OCI-LY7 (cell line): ENCODE measurements around the gene KRTAP10-3. TPM values are rescaled to one million over a fixed set of nuclear protein-coding genes. Genes with fewer than 3 reads are reported as not detected.

Source experiments
- BruUV-seq: library from RNA; stranded (reverse); fragments of 400-500 nt; replicated peaks from 2 replicates; lab custom pipeline; 2021; lab: Mats Ljungman, UMichigan
- CTCF ChIA-PET: fragments of 300-600 bp; sonication (Branson Sonifier 250); formaldehyde crosslinking; loops from one replicate; lab custom pipeline; 2022; ENCODE audit warnings: antibody characterized with exemption; ENCODE audit not compliant: unreplicated experiment; lab: Charles Lee
- POLR2A ChIA-PET: fragments of 300-600 bp; sonication (Branson Sonifier 250); formaldehyde crosslinking; loops from one replicate; lab custom pipeline; 2022; ENCODE audit warnings: antibody characterized with exemption; lab: Charles Lee
- DNase-seq: peaks from one replicate; pipeline ENCODE4 v3.0.0-alpha.2; 2015; ENCODE audit warnings: low spot score
- H2AFZ ChIP-seq: fragments of 200-600 bp; sonication (generic), shearing (Covaris generic); 2 replicates; pipeline ENCODE4 v1.6.1; 2014; ENCODE audit warnings: mild to moderate bottlenecking, antibody characterized with exemption, low read length, moderate library complexity
- H3K27ac ChIP-seq: fragments of 200-600 bp; sonication (generic); 2 replicates; pipeline ENCODE4 v1.5.1; 2014; ENCODE audit warnings: mixed run types, low read depth, mild to moderate bottlenecking, moderate library complexity, low read length, inconsistent platforms; ENCODE audit not compliant: poor library complexity, severe bottlenecking
- H3K36me3 ChIP-seq: fragments of 200-600 bp; sonication (generic); 2 replicates; pipeline ENCODE4 v1.6.1; 2014; ENCODE audit warnings: mild to moderate bottlenecking, antibody characterized with exemption, low read length, moderate library complexity, mixed read lengths; ENCODE audit not compliant: insufficient read depth
- H3K4me1 ChIP-seq: fragments of 200-600 bp; sonication (generic); 2 replicates; pipeline ENCODE4 v1.5.1; 2014; ENCODE audit warnings: mild to moderate bottlenecking, low read length; ENCODE audit not compliant: insufficient read depth, poor library complexity, severe bottlenecking
- H3K4me2 ChIP-seq: fragments of 200-600 bp; sonication (generic); 2 replicates; pipeline ENCODE4 v1.6.1; 2014; ENCODE audit warnings: mild to moderate bottlenecking, low read length
- H3K4me3 ChIP-seq: fragments of 200-600 bp; sonication (generic); 2 replicates; pipeline ENCODE4 v1.5.1; 2014; ENCODE audit warnings: mild to moderate bottlenecking, low read depth, low read length; ENCODE audit not compliant: poor library complexity, severe bottlenecking
- H3K79me2 ChIP-seq: fragments of 200-600 bp; sonication (generic); 2 replicates; pipeline ENCODE4 v1.6.1; 2016; ENCODE audit warnings: low read depth, mild to moderate bottlenecking, low read length, moderate library complexity, mixed read lengths; ENCODE audit not compliant: insufficient read depth
- H3K9me2 ChIP-seq: fragments of 200-600 bp; sonication (generic); 2 replicates; pipeline ENCODE4 v1.6.1; 2016; ENCODE audit warnings: mild to moderate bottlenecking, low read length, mixed read lengths; ENCODE audit not compliant: insufficient read depth
- H3K9me3 ChIP-seq: fragments of 200-600 bp; sonication (generic); 2 replicates; pipeline ENCODE4 v1.6.1; 2014; ENCODE audit warnings: mild to moderate bottlenecking, mixed run types, low read length, mixed read lengths
- H4K20me1 ChIP-seq: fragments of 200-600 bp; sonication (generic); 2 replicates; pipeline ENCODE4 v1.6.1; 2014; ENCODE audit warnings: mild to moderate bottlenecking, antibody characterized with exemption, low read length, moderate library complexity, mixed read lengths; ENCODE audit not compliant: insufficient read depth
- EZH2phosphoT487 ChIP-seq: fragments of 200-600 bp; sonication (generic); IDR thresholded peaks from 2 replicates; pipeline ENCODE4 v1.6.1; 2018; ENCODE audit warnings: low read depth, borderline replicate concordance, mild to moderate bottlenecking, mixed run types, antibody characterized with exemption, low read length, moderate library complexity, mixed read lengths
- intact Hi-C: fragments of 100-400 bp; cut with micrococcal nuclease; formaldehyde crosslinking; loops from one replicate; pipeline ENCODE4 v1.10.0; 2022; ENCODE audit not compliant: unreplicated experiment
- total RNA-seq, 2 experiments: library from RNA; depleted of rRNA in 1 of 2; stranded (reverse); fragments of >200 nt in 1 of 2; shearing (Covaris generic) in 1 of 2; gene quantifications; 2 replicates each; pipeline ENCODE4 v1.2.3, GENCODE V29; 2014 to 2022
- TF ChIP-seq, protein P1 (sequence below): fragments of 200-600 bp; sonication (generic); conservative IDR thresholded peaks from 2 replicates; pipeline ENCODE4 v1.5.1; 2014; ENCODE audit warnings: mild to moderate bottlenecking, antibody characterized with exemption, low read length, moderate library complexity, mixed read lengths

Gene KRTAP10-3
- total RNA-seq, 2 experiments from 2014 or later: not detected

DNA sequence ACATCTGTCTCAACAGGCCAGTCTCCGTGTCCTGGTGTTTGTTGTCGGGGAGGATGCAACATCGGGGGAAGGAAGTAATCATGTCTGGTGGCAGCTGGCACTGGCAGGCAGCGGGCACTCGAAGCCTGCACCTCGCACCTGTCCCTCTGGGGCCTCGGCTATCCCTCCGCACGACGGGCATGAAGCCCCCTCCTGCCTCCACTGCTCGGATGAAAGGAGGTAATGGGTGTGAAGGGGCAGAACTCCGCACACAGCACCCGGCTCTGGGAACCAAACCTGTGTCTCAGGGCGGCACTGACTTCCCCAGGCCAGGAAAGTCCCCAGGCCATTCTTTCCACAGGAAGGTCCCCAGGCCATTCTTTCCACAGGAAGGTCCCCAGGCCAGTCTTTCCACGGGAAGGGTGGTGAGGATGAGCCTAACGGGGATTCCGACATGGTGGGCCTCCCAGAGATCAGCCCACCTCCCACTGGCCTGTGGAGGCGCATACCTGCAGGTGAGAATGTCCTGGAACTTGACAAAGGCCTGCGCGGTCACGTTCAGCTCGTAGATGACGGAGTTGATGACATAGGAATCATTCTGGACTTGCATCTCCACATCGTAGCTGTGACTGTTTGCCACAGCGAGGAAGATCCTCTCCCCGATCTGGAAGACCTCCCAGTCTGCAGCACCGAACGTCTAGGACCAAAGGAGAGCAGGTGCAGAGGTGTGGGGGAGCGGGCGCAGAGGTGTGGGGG lies 49.7 kb downstream of the KRTAP10-3 start:
- Histone ChIP-seq H3K9me3 (no peaks in the 10 kb centered on the region), H2AFZ (no peak overlapping the region), H3K4me2 (no peak overlapping the region), H3K9me2 (no peaks in the 10 kb centered on the region), H3K27ac (no peak overlapping the region), H3K36me3 (no peaks in the 10 kb centered on the region), H3K4me1 (no peaks in the 10 kb centered on the region), H3K4me3 (no peak overlapping the region), H4K20me1 (no peaks in the 10 kb centered on the region), H3K79me2 (no peaks in the 10 kb centered on the region)
- BruUV-seq: no TSS peak
- TF ChIP-seq, protein P1, sequence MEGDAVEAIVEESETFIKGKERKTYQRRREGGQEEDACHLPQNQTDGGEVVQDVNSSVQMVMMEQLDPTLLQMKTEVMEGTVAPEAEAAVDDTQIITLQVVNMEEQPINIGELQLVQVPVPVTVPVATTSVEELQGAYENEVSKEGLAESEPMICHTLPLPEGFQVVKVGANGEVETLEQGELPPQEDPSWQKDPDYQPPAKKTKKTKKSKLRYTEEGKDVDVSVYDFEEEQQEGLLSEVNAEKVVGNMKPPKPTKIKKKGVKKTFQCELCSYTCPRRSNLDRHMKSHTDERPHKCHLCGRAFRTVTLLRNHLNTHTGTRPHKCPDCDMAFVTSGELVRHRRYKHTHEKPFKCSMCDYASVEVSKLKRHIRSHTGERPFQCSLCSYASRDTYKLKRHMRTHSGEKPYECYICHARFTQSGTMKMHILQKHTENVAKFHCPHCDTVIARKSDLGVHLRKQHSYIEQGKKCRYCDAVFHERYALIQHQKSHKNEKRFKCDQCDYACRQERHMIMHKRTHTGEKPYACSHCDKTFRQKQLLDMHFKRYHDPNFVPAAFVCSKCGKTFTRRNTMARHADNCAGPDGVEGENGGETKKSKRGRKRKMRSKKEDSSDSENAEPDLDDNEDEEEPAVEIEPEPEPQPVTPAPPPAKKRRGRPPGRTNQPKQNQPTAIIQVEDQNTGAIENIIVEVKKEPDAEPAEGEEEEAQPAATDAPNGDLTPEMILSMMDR: no peak
- no peak for TF ChIP-seq EZH2phosphoT487
- intact Hi-C loops: no loop called here
- ChIA-PET POLR2A (no interaction called here), CTCF (no interaction called here)
- no peak for DNase-seq

DNA sequence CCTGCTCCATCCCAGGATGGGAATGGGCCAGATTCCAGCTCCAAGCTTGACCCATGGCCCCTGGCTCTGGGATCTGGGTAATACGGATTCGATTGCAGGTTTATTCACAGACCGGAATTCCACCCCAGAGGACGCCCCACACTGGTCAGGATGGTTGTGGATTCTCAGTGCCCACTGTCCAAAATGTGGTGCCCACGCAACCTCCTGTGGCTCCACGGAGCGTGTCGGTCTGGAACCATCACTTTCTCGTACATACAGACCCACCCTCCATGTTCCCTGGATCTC lies 50.2 kb downstream of the KRTAP10-3 start:
- CTCF ChIA-PET: no interaction called here
- Histone ChIP-seq H3K9me2 (no peaks in the 10 kb centered on the region), H3K79me2 (no peaks in the 10 kb centered on the region), H3K4me3 (no peak overlapping the region), H3K27ac (no peak overlapping the region), H3K4me2 (no peak overlapping the region), H3K4me1 (no peaks in the 10 kb centered on the region), H2AFZ (no peak overlapping the region), H3K9me3 (no peaks in the 10 kb centered on the region), H4K20me1 (no peaks in the 10 kb centered on the region), H3K36me3 (no peaks in the 10 kb centered on the region)
- BruUV-seq: no TSS peak
- intact Hi-C loops: no loop called here
- no peak for TF ChIP-seq EZH2phosphoT487
- TF ChIP-seq, protein P1: no peak
- no peak for DNase-seq
- POLR2A ChIA-PET: no interaction called here

Other genes with a start within 250 kb of the KRTAP10-3 start
- gene CFAP410, start 219.4 kb downstream of the KRTAP10-3 start, total RNA-seq (2014; rRNA removed; shearing (Covaris generic)): 11.9 and 20.6 TPM in 2 replicates
- gene CFAP410, start 219.4 kb downstream of the KRTAP10-3 start, total RNA-seq (2022): 15.0 and 15.1 TPM in 2 replicates
- gene TRPM2, start 205.2 kb downstream of the KRTAP10-3 start, total RNA-seq (2014; rRNA removed; shearing (Covaris generic)): 1.8 and 2.8 TPM in 2 replicates
- gene TRPM2, start 205.2 kb downstream of the KRTAP10-3 start, total RNA-seq (2022): 3.8 and 7.1 TPM in 2 replicates
- not detected in 2 replicates for gene LRRC3, start 103.3 kb downstream of the KRTAP10-3 start, total RNA-seq (2014; rRNA removed; shearing (Covaris generic))
- not detected in 2 replicates for gene LRRC3, start 103.3 kb downstream of the KRTAP10-3 start, total RNA-seq (2022)
- gene KRTAP10-1, start 18.6 kb downstream of the KRTAP10-3 start, total RNA-seq (2014; rRNA removed; shearing (Covaris generic)): 0.13 TPM in 1 of 2 replicates, not detected in the other
- not detected in 2 replicates for gene KRTAP10-1, start 18.6 kb downstream of the KRTAP10-3 start, total RNA-seq (2022)
- gene KRTAP10-2, start 7.3 kb downstream of the KRTAP10-3 start, total RNA-seq (2014; rRNA removed; shearing (Covaris generic)): not detected in 2 replicates
- gene KRTAP10-2, start 7.3 kb downstream of the KRTAP10-3 start, total RNA-seq (2022): not detected in 2 replicates
- not detected in 2 replicates for gene KRTAP10-4, start 14.9 kb upstream of the KRTAP10-3 start, total RNA-seq (2014; rRNA removed; shearing (Covaris generic))
- gene KRTAP10-4, start 14.9 kb upstream of the KRTAP10-3 start, total RNA-seq (2022): not detected in 2 replicates
- gene KRTAP10-5, start 21.8 kb upstream of the KRTAP10-3 start, total RNA-seq (2014; rRNA removed; shearing (Covaris generic)): not detected in 2 replicates
- gene KRTAP10-5, start 21.8 kb upstream of the KRTAP10-3 start, total RNA-seq (2022): not detected in 2 replicates
- gene KRTAP10-6, start 33.7 kb upstream of the KRTAP10-3 start, total RNA-seq (2014; rRNA removed; shearing (Covaris generic)): not detected in 2 replicates
- gene KRTAP10-6, start 33.7 kb upstream of the KRTAP10-3 start, total RNA-seq (2022): not detected in 2 replicates
- not detected in 2 replicates for gene KRTAP10-7, start 41.8 kb upstream of the KRTAP10-3 start, total RNA-seq (2014; rRNA removed; shearing (Covaris generic))
- gene KRTAP10-7, start 41.8 kb upstream of the KRTAP10-3 start, total RNA-seq (2022): not detected in 2 replicates
- gene KRTAP10-8, start 53.3 kb upstream of the KRTAP10-3 start, total RNA-seq (2014; rRNA removed; shearing (Covaris generic)): not detected in 2 replicates
- not detected in 2 replicates for gene KRTAP10-8, start 53.3 kb upstream of the KRTAP10-3 start, total RNA-seq (2022)
- not detected in 2 replicates for gene KRTAP10-9, start 68.3 kb upstream of the KRTAP10-3 start, total RNA-seq (2014; rRNA removed; shearing (Covaris generic))
- gene KRTAP10-9, start 68.3 kb upstream of the KRTAP10-3 start, total RNA-seq (2022): not detected in 2 replicates
- gene KRTAP10-10, start 78.6 kb upstream of the KRTAP10-3 start, total RNA-seq (2014; rRNA removed; shearing (Covaris generic)): not detected in 2 replicates
- not detected in 2 replicates for gene KRTAP10-10, start 78.6 kb upstream of the KRTAP10-3 start, total RNA-seq (2022)
- gene KRTAP10-11, start 87.6 kb upstream of the KRTAP10-3 start, total RNA-seq (2014; rRNA removed; shearing (Covaris generic)): not detected in 2 replicates
- gene KRTAP10-11, start 87.6 kb upstream of the KRTAP10-3 start, total RNA-seq (2022): not detected in 2 replicates
- gene KRTAP12-4, start 95.9 kb upstream of the KRTAP10-3 start, total RNA-seq (2014; rRNA removed; shearing (Covaris generic)): not detected in 2 replicates
- gene KRTAP12-4, start 95.9 kb upstream of the KRTAP10-3 start, total RNA-seq (2022): not detected in 2 replicates
- not detected in 2 replicates for gene KRTAP12-3, start 99.1 kb upstream of the KRTAP10-3 start, total RNA-seq (2014; rRNA removed; shearing (Covaris generic))
- gene KRTAP12-3, start 99.1 kb upstream of the KRTAP10-3 start, total RNA-seq (2022): not detected in 2 replicates
- not detected in 2 replicates for gene KRTAP12-2, start 108.1 kb upstream of the KRTAP10-3 start, total RNA-seq (2014; rRNA removed; shearing (Covaris generic))
- not detected in 2 replicates for gene KRTAP12-2, start 108.1 kb upstream of the KRTAP10-3 start, total RNA-seq (2022)
- not detected in 2 replicates for gene KRTAP12-1, start 123.4 kb upstream of the KRTAP10-3 start, total RNA-seq (2014; rRNA removed; shearing (Covaris generic))
- not detected in 2 replicates for gene KRTAP12-1, start 123.4 kb upstream of the KRTAP10-3 start, total RNA-seq (2022)
- not detected in 2 replicates for gene KRTAP10-12, start 138.4 kb upstream of the KRTAP10-3 start, total RNA-seq (2014; rRNA removed; shearing (Covaris generic))
- gene KRTAP10-12, start 138.4 kb upstream of the KRTAP10-3 start, total RNA-seq (2022): not detected in 2 replicates
- gene TSPEAR, start 152.8 kb upstream of the KRTAP10-3 start, total RNA-seq (2014; rRNA removed; shearing (Covaris generic)): not detected in 2 replicates
- gene TSPEAR, start 152.8 kb upstream of the KRTAP10-3 start, total RNA-seq (2022): not detected in 2 replicates
- 104 and 121 TPM in 2 replicates for gene UBE2G2, start 243.0 kb upstream of the KRTAP10-3 start, total RNA-seq (2014; rRNA removed; shearing (Covaris generic))
- gene UBE2G2, start 243.0 kb upstream of the KRTAP10-3 start, total RNA-seq (2022): 137 and 141 TPM in 2 replicates